ENCODE results near the gene TRIP10. TPM values are rescaled to one million over a fixed set of nuclear protein-coding genes. Genes with fewer than 3 reads are reported as not detected.

The TRIP10 gene
- 44.5 TPM for polyA plus RNA-seq (2012; ENCODE audit: low read depth, missing spikeins)

GRCh38 chr19:6739390-6739882, at the start of gene TRIP10:
Gene TRIP10, plus strand, starts transcription at chr19:6739680. Its CDS starts 82 bp downstream, at chr19:6739762.
- TF ChIP-seq POLR2A (IDR thresholded peaks at IDR 0.05; ENCODE audit: low read depth, low read length) (no peak), TAF1 (IDR thresholded peaks at IDR 0.05; ENCODE audit: low read depth, low read length) (no peak), PAX5 (IDR thresholded peaks at IDR 0.05; ENCODE audit: insufficient read depth, low read length, severe bottlenecking) (no peak), POLR2AphosphoS5 (IDR thresholded peaks at IDR 0.05; ENCODE audit: low read depth, low read length) (no peak), SPI1 (IDR thresholded peaks at IDR 0.05; ENCODE audit: low read depth, low read length) (no peak), POU2F2 (IDR thresholded peaks at IDR 0.05; ENCODE audit: low read depth, low read length) (no peak)
- peak; percentile 87 for DNase-seq (ENCODE audit: insufficient read length, low spot score)
- FAIRE-seq, result peak; percentile 58

GRCh38 chr19:6690160-6690885, 49.2 kb upstream of the TRIP10 start:
- DNase-seq (ENCODE audit: insufficient read length, low spot score) (no peak), FAIRE-seq (no peak)
- no peak for TF ChIP-seq PAX5 (IDR thresholded peaks at IDR 0.05; ENCODE audit: insufficient read depth, low read length, severe bottlenecking)

- TF ChIP-seq POLR2A (IDR thresholded peaks at IDR 0.05; ENCODE audit: low read depth, low read length), result no peak
- TF ChIP-seq PAX5 (IDR thresholded peaks at IDR 0.05; ENCODE audit: insufficient read depth, low read length, severe bottlenecking), result no peak
- TF ChIP-seq POU2F2 (IDR thresholded peaks at IDR 0.05; ENCODE audit: low read depth, low read length), result no peak
- TF ChIP-seq POLR2AphosphoS5 (IDR thresholded peaks at IDR 0.05; ENCODE audit: low read depth, low read length), result no peak
- no peak for TF ChIP-seq TAF1 (IDR thresholded peaks at IDR 0.05; ENCODE audit: low read depth, low read length)
- TF ChIP-seq SPI1 (IDR thresholded peaks at IDR 0.05; ENCODE audit: low read depth, low read length), result no peak
- FAIRE-seq (no peak), DNase-seq (ENCODE audit: insufficient read length, low spot score) (no peak)
These were observed 48.1 kb upstream of the TRIP10 start for GRCh38 chr19:6691342-6691741.

- no peak for FAIRE-seq
- TF ChIP-seq TAF1 (IDR thresholded peaks at IDR 0.05; ENCODE audit: low read depth, low read length) (no peak), POLR2AphosphoS5 (IDR thresholded peaks at IDR 0.05; ENCODE audit: low read depth, low read length) (no peak), SPI1 (IDR thresholded peaks at IDR 0.05; ENCODE audit: low read depth, low read length) (no peak), POU2F2 (IDR thresholded peaks at IDR 0.05; ENCODE audit: low read depth, low read length) (no peak)
- DNase-seq (ENCODE audit: insufficient read length, low spot score), result no peak
These were observed 47.5 kb upstream of the TRIP10 start for GRCh38 chr19:6692027-6692426.

GRCh38 chr19:6693056-6693471, 46.4 kb upstream of the TRIP10 start:
- no peak for FAIRE-seq
- TF ChIP-seq PAX5 (IDR thresholded peaks at IDR 0.05; ENCODE audit: insufficient read depth, low read length, severe bottlenecking) (no peak), POU2F2 (IDR thresholded peaks at IDR 0.05; ENCODE audit: low read depth, low read length) (no peak), POLR2AphosphoS5 (IDR thresholded peaks at IDR 0.05; ENCODE audit: low read depth, low read length) (no peak), POLR2A (IDR thresholded peaks at IDR 0.05; ENCODE audit: low read depth, low read length) (no peak), TAF1 (IDR thresholded peaks at IDR 0.05; ENCODE audit: low read depth, low read length) (no peak)
- DNase-seq (ENCODE audit: insufficient read length, low spot score), result no peak

- DNase-seq (ENCODE audit: insufficient read length, low spot score) (no peak), FAIRE-seq (no peak)
- TF ChIP-seq TAF1 (IDR thresholded peaks at IDR 0.05; ENCODE audit: low read depth, low read length) (no peak), POLR2A (IDR thresholded peaks at IDR 0.05; ENCODE audit: low read depth, low read length) (no peak), SPI1 (IDR thresholded peaks at IDR 0.05; ENCODE audit: low read depth, low read length) (no peak), PAX5 (IDR thresholded peaks at IDR 0.05; ENCODE audit: insufficient read depth, low read length, severe bottlenecking) (no peak), POU2F2 (IDR thresholded peaks at IDR 0.05; ENCODE audit: low read depth, low read length) (no peak), POLR2AphosphoS5 (IDR thresholded peaks at IDR 0.05; ENCODE audit: low read depth, low read length) (no peak)
These were observed 45.8 kb upstream of the TRIP10 start for GRCh38 chr19:6693681-6694080.

GRCh38 chr19:6694147-6694815, 45.2 kb upstream of the TRIP10 start:
- FAIRE-seq (no peak), DNase-seq (ENCODE audit: insufficient read length, low spot score) (no peak)
- TF ChIP-seq POU2F2 (IDR thresholded peaks at IDR 0.05; ENCODE audit: low read depth, low read length), result no peak
- no peak for TF ChIP-seq PAX5 (IDR thresholded peaks at IDR 0.05; ENCODE audit: insufficient read depth, low read length, severe bottlenecking)
- TF ChIP-seq SPI1 (IDR thresholded peaks at IDR 0.05; ENCODE audit: low read depth, low read length), result no peak
- no peak for TF ChIP-seq POLR2AphosphoS5 (IDR thresholded peaks at IDR 0.05; ENCODE audit: low read depth, low read length)
- TF ChIP-seq TAF1 (IDR thresholded peaks at IDR 0.05; ENCODE audit: low read depth, low read length), result no peak
- TF ChIP-seq POLR2A (IDR thresholded peaks at IDR 0.05; ENCODE audit: low read depth, low read length), result no peak

- DNase-seq (ENCODE audit: insufficient read length, low spot score) (no peak), FAIRE-seq (no peak)
- TF ChIP-seq POU2F2 (IDR thresholded peaks at IDR 0.05; ENCODE audit: low read depth, low read length) (no peak), POLR2AphosphoS5 (IDR thresholded peaks at IDR 0.05; ENCODE audit: low read depth, low read length) (no peak), PAX5 (IDR thresholded peaks at IDR 0.05; ENCODE audit: insufficient read depth, low read length, severe bottlenecking) (no peak), POLR2A (IDR thresholded peaks at IDR 0.05; ENCODE audit: low read depth, low read length) (no peak), SPI1 (IDR thresholded peaks at IDR 0.05; ENCODE audit: low read depth, low read length) (no peak), TAF1 (IDR thresholded peaks at IDR 0.05; ENCODE audit: low read depth, low read length) (no peak)
These were observed 43.1 kb upstream of the TRIP10 start for GRCh38 chr19:6696239-6696820.

- TF ChIP-seq PAX5 (IDR thresholded peaks at IDR 0.05; ENCODE audit: insufficient read depth, low read length, severe bottlenecking) (no peak), POLR2AphosphoS5 (IDR thresholded peaks at IDR 0.05; ENCODE audit: low read depth, low read length) (no peak), SPI1 (IDR thresholded peaks at IDR 0.05; ENCODE audit: low read depth, low read length) (no peak), POU2F2 (IDR thresholded peaks at IDR 0.05; ENCODE audit: low read depth, low read length) (no peak), POLR2A (IDR thresholded peaks at IDR 0.05; ENCODE audit: low read depth, low read length) (no peak), TAF1 (IDR thresholded peaks at IDR 0.05; ENCODE audit: low read depth, low read length) (no peak)
- DNase-seq (ENCODE audit: insufficient read length, low spot score) (no peak), FAIRE-seq (no peak)
These were observed 42.2 kb upstream of the TRIP10 start for GRCh38 chr19:6697291-6697690.

Data from GM12891 (cell line).